GM18951 (cell line): ENCODE data around the gene DDX1.
"Not testable (repeated sequence)": the region's sequence is repeated elsewhere in the genome, so short reads cannot be mapped to it uniquely, and the experiment has no call there.

Source experiments
- POLR2A ChIP-seq: IDR thresholded peaks from 4 replicates; pipeline ENCODE4 v1.6.1; 2011; ENCODE audit warnings: mild to moderate bottlenecking; ENCODE audit not compliant: insufficient read length, insufficient read depth; ENCODE audit errors: extremely low read depth
- in situ Hi-C: fragments of 300-500 bp; cut with MboI; formaldehyde crosslinking; loops from one replicate; pipeline ENCODE4 v1.12.0; 2022; ENCODE audit warnings: low sequenced_read_pairs, mixed read lengths, inconsistent platforms; ENCODE audit not compliant: unreplicated experiment

Gene DDX1

GRCh38 chr2:15608392-15608761, 16.7 kb downstream of the DDX1 start:
- in situ Hi-C loops = no loop called here
- no peak for TF ChIP-seq POLR2A

- in situ Hi-C loops = no loop called here
- TF ChIP-seq POLR2A = no peak
These were observed 17.8 kb downstream of the DDX1 start for GRCh38 chr2:15609341-15610042.

DNA sequence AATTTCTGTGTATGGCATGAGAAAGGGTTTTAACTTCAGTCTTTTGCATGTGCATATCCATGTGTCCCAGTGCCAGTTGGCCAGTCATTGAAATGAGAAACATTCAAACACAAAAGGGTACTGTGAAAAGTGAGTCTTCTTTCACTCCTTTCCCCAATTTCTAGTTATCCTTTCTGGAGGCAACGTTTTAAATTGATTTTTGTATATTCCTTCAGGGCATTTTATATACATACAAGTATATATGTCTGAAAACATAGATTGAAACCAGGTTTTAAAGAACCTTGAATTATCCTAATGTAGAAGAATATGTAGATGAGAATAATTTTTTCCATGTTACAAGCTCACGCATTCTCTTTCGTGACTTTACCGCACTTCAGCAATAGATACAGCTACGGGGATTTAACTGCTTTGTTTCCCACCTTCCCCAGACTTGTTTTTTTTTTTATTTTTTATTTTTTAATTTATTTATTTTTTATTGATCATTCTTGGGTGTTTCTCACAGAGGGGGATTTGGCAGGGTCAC, 18.8 kb downstream of the DDX1 start:
- no peak for TF ChIP-seq POLR2A
- in situ Hi-C loops = no loop called here

GRCh38 chr2:15612101-15612500, 20.4 kb downstream of the DDX1 start:
- in situ Hi-C loops = not testable (repeated sequence)

DNA sequence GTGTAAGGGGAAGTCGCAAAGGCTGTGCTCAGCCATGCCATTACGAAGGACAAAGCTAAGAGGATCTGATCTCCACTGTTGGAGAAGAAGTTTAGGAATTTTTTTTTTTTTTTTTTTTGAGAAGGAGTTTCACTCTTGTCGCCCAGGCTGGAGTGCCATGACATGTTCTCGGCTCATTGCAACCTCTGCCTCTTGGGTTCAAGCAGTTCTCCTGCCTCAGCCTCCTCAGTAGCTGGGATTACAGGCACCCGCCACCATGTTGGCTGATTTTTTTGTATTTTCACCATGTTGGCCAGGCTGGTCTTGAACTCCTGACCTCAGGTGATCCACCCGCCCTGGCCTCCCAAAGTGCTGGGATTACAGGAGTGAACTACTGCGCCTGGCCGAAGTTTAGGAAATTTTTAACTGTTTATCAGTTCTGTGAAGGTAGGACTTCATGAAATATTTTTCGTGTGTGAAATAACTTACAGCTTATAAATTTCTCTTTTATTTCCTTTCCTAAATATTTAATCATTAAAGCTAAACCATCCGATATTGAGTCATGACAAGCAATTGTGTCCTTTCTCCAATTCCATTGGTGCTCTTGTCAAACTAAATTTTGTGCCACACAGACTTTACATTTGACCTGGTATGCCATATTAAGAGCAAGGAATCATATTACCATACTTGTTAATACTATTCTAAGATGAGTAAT, 22.2 kb downstream of the DDX1 start:
- in situ Hi-C loops = no loop called here
- TF ChIP-seq POLR2A = no peak

DNA sequence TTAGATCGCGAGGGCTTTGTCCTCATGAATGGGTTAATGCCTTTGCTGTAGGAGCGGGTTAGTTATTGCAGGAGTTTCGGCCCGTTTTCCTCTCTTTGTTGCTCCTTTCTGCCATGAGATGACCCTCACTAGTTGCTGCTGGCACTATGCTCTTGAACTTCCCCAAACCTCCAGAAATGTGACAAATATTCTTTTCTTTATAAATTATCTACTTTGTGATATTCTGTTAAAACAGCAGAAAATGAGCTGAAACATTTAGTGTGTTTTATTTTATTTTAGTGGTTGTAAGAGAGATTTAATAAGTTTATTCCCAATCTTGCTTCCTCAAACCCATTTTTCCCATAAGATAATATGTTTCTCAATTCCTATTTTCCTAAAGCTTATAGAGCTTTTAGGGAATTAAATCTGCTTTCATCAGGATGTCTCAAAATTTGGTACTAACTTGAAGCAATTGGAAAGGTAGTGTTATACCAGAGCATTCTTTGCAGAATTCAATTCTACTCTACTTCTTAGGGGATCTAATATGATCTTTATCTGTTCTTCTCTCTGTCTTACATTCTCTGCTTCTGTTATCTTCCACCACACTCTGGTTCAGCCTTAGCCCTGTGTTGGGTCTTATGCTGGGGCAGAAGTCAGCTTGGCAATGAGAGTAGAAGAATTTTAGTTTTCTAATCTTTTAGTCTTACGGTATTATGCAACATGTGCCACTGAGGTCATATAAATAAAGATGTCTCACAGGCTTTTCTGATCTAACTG, 23.1 kb downstream of the DDX1 start:
- in situ Hi-C loops = no loop called here
- TF ChIP-seq POLR2A = no peak

- TF ChIP-seq POLR2A = no peak
- in situ Hi-C loops = no loop called here
These were observed 23.7 kb downstream of the DDX1 start for GRCh38 chr2:15615301-15615920.

DNA sequence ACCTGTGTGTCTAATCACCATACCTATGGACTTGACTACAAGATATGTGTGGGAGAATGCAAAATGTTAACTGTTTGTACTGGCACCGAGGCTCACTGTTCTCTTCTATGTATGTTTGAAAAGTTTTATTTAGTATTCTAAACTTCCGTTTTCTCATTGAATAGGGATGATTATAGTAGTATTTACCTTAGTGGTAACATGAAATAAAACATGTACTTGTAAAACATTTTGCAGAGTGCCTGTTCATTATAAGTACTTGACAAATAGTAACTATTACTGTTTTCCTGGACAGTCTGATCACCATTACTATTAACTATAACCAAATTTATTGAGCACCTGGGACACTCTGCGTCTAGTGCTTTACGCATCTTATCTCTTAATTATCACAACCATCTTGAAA, 24.8 kb downstream of the DDX1 start:
- in situ Hi-C loops = no loop called here

DNA sequence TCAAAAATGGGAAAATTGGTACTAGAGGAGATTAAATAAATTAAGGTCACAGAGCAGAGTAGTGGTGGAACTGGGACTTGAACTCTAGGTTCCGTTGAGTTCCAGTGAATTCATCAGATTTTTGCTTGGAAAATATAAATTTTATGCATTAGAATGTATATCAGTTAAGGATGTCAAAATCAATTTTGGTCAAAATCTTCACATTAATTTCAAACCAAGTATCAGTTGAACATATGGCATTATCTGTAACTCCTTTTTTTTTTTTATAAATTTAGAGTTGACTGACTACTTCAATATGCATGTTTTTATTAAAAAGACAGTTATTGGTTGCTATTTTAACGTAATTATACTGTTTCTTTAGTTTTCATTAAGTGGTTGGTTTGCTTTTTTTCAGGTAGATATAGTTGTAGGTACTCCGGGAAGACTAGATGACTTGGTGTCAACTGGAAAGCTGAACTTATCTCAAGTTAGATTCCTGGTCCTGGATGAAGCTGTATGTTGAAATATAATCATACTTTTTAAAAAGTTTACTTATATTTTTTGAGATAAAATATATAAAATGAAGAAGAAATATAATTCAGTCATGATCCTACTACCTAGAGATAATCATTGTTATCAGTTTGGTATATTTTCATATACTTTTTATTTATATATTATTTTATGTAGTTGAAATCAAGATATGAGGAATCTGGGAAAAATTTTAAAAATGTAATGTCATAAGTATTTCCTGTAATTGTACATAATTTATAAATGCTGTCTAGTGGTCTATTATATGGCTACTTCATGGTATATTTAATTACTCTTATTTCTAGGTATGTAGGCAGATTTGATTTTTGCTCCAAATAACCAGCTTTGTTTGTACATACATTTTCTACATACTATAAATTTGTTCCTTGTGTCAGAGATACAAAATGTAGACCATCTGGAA, 25.4 kb downstream of the DDX1 start:
- no peak for TF ChIP-seq POLR2A
- in situ Hi-C loops = no loop called here

More for the DNA sequence above, 24.8 kb downstream of the DDX1 start:
- no peak for TF ChIP-seq POLR2A

GRCh38 chr2:15617778-15618448, 26.2 kb downstream of the DDX1 start:
- in situ Hi-C loops = no loop called here
- TF ChIP-seq POLR2A = no peak

DNA sequence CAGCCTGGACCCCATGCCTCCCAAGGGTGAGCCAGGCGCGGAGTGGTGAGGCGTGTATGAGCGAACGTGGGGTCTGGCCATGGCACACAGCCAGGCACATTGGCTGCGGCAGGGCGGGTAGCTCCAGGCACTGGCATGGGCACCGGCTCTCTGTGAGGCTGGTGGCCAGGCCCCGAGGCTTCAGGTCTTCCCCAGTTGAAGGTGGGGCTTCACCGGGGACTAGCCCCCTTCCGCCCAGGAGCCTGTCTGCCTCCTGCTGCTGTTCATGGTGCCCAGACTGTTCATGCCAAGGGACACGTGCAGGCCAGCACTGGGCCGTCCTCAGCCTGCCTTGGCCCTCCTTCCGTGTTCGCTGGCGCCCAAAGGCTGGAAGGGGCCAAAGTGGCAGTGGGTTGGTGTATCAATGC, 26.8 kb downstream of the DDX1 start:
- in situ Hi-C loops = no loop called here
- no peak for TF ChIP-seq POLR2A

GRCh38 chr2:15619076-15619475, 27.4 kb downstream of the DDX1 start:
- no peak for TF ChIP-seq POLR2A
- in situ Hi-C loops = no loop called here
